ENCODE results near the gene PIAS1.

Gene PIAS1

GRCh38 chr15:68073576-68074288 lies 19.6 kb downstream of the PIAS1 start:
- no peak for DNase-seq

- DNase-seq = no peak
Measured at GRCh38 chr15:68075764-68076385, 21.8 kb downstream of the PIAS1 start.

GRCh38 chr15:68078365-68078764 lies 24.2 kb downstream of the PIAS1 start:
- no peak for DNase-seq

- no peak for DNase-seq
Measured at GRCh38 chr15:68080334-68080733, 26.2 kb downstream of the PIAS1 start.

GRCh38 chr15:68080783-68081182 lies 26.7 kb downstream of the PIAS1 start:
- no peak for DNase-seq

GRCh38 chr15:68081869-68082505 lies 27.9 kb downstream of the PIAS1 start:
- no peak for DNase-seq

GRCh38 chr15:68082735-68083134 lies 28.6 kb downstream of the PIAS1 start:
- DNase-seq = no peak

GRCh38 chr15:68083463-68083862 lies 29.3 kb downstream of the PIAS1 start:
- no peak for DNase-seq

GRCh38 chr15:68085052-68085451 lies 30.9 kb downstream of the PIAS1 start:
- DNase-seq = no peak

- no peak for DNase-seq
Measured at GRCh38 chr15:68091743-68092142, 37.6 kb downstream of the PIAS1 start.

- no peak for DNase-seq
Measured at GRCh38 chr15:68096099-68096498, 42.0 kb downstream of the PIAS1 start.

- DNase-seq = no peak
Measured at GRCh38 chr15:68097029-68097428, 42.9 kb downstream of the PIAS1 start.

GRCh38 chr15:68098465-68098864 lies 44.4 kb downstream of the PIAS1 start:
- no peak for DNase-seq

- no peak for DNase-seq
Measured at GRCh38 chr15:68100194-68100593, 46.1 kb downstream of the PIAS1 start.

- DNase-seq = no peak
Measured at GRCh38 chr15:68103603-68104002, 49.5 kb downstream of the PIAS1 start.

GRCh38 chr15:68106656-68107055 lies 52.5 kb downstream of the PIAS1 start:
- DNase-seq = no peak

GRCh38 chr15:68107142-68107541 lies 53.0 kb downstream of the PIAS1 start:
- DNase-seq = no peak

GRCh38 chr15:68112706-68113105 lies 58.6 kb downstream of the PIAS1 start:
- no peak for DNase-seq

GRCh38 chr15:68113273-68113672 lies 59.2 kb downstream of the PIAS1 start:
- no peak for DNase-seq

- no peak for DNase-seq
Measured at GRCh38 chr15:68113751-68114150, 59.6 kb downstream of the PIAS1 start.

- DNase-seq = no peak
Measured at GRCh38 chr15:68114356-68114755, 60.2 kb downstream of the PIAS1 start.

GRCh38 chr15:68114840-68115239 lies 60.7 kb downstream of the PIAS1 start:
- no peak for DNase-seq

- no peak for DNase-seq
Measured at GRCh38 chr15:68124700-68125099, 70.6 kb downstream of the PIAS1 start.

GRCh38 chr15:68126396-68126795 lies 72.3 kb downstream of the PIAS1 start:
- no peak for DNase-seq
